GM12878 (cell line): Measurements from ENCODE around the gene GALNS. TPM values are rescaled to one million over a fixed set of nuclear protein-coding genes. Genes with fewer than 3 reads are reported as not detected.

Experiments
- ATAC-seq: fragments of 200-7000 bp; cut with Tn5 transposase; 3 replicates; pipeline ENCODE4 v1.9.1; 2020; ENCODE audit warnings: mild to moderate bottlenecking, moderate library complexity
- BruUV-seq: library from RNA; stranded (reverse); fragments of 400-500 nt; replicated peaks from 2 replicates; lab custom pipeline; 2021; lab: Mats Ljungman, UMichigan
- CTCF ChIA-PET: fragments of 300-600 bp; sonication (Branson Sonifier 250); formaldehyde crosslinking; extraction: SDS; loops from one replicate; lab custom pipeline; 2021; ENCODE audit warnings: inconsistent platforms; lab: Yijun Ruan, JAX
- POLR2A ChIA-PET: fragments of 350-600 bp; formaldehyde crosslinking; extraction: SDS; loops from one replicate; lab custom pipeline; 2021; ENCODE audit warnings: inconsistent platforms; lab: Charles Lee
- RAD21 ChIA-PET: fragments of 300-600 bp; sonication (Branson Sonifier 250); formaldehyde crosslinking; loops from one replicate; lab custom pipeline; 2023; ENCODE audit warnings: antibody characterized with exemption; ENCODE audit not compliant: unreplicated experiment; lab: Charles Lee
- SMC1A ChIA-PET: fragments of 300-600 bp; sonication (Branson Sonifier 250); formaldehyde crosslinking; loops from one replicate; lab custom pipeline; 2023; ENCODE audit not compliant: unreplicated experiment, uncharacterized antibody; lab: Charles Lee
- DNase-seq: peaks from one replicate; pipeline ENCODE4 v3.0.0-alpha.2; 2011; ENCODE audit warnings: low read depth, low spot score
- FAIRE-seq: peaks from 3 replicates; lab custom pipeline; 2011; peaks lifted over from hg19 to GRCh38; lab: Jason Lieb, UNC
- H2AFZ ChIP-seq: 2 replicates; pipeline ENCODE4 v1.6.0; 2011; ENCODE audit warnings: low read depth, low read length, control low read depth; ENCODE audit not compliant: control insufficient read depth
- H3K27ac ChIP-seq: 2 replicates; pipeline ENCODE4 v1.5.1; 2011; ENCODE audit warnings: control low read depth; ENCODE audit not compliant: control insufficient read depth, insufficient read depth
- H3K27me3 ChIP-seq, 2 experiments: replicated peaks in 1 of 2; 2 replicates each; pipeline versions ENCODE4 v1.6.0 to v1.6.1; 2011; ENCODE audit warnings: low read length in 1 of 2; ENCODE audit not compliant: control insufficient read depth in 2 of 2, insufficient read depth in 2 of 2
- H3K36me3 ChIP-seq, 2 experiments: 2 replicates each; pipeline ENCODE4 v1.5.1; 2011; ENCODE audit warnings: low read length in 1 of 2; ENCODE audit not compliant: control insufficient read depth in 2 of 2, insufficient read depth in 2 of 2
- H3K4me1 ChIP-seq: 2 replicates; pipeline ENCODE4 v1.6.1; 2011; ENCODE audit warnings: mild to moderate bottlenecking, low read length, moderate library complexity, mixed read lengths; ENCODE audit not compliant: control insufficient read depth, insufficient read depth
- H3K4me2 ChIP-seq: 2 replicates; pipeline ENCODE4 v1.6.0; 2011; ENCODE audit warnings: control low read depth; ENCODE audit not compliant: control insufficient read depth, insufficient read depth
- H3K4me3 ChIP-seq: fragments of 200-600 bp; sonication (generic); 2 replicates; pipeline ENCODE4 v1.5.1; 2016
- H3K79me2 ChIP-seq: 2 replicates; pipeline ENCODE4 v1.6.0; 2011; ENCODE audit warnings: low read length; ENCODE audit not compliant: control insufficient read depth, insufficient read depth
- H3K9ac ChIP-seq: 2 replicates; pipeline ENCODE4 v1.8.0; 2011; ENCODE audit warnings: low read length, control low read depth, mixed read lengths; ENCODE audit not compliant: control insufficient read depth, insufficient read depth
- H3K9me3 ChIP-seq: replicated peaks from 3 replicates; pipeline ENCODE4 v1.5.1; 2011; ENCODE audit warnings: mild to moderate bottlenecking, low read length; ENCODE audit not compliant: control insufficient read depth, insufficient read depth
- H4K20me1 ChIP-seq: 2 replicates; pipeline ENCODE4 v1.6.0; 2011; ENCODE audit not compliant: control insufficient read depth, insufficient read depth
- BHLHE40 ChIP-seq, 2 experiments: fragments of 450-650 bp in 1 of 2; IDR thresholded peaks; 2 replicates each; pipeline ENCODE4 v1.6.1; 2011 to 2017; ENCODE audit warnings: low read depth in 2 of 2, borderline replicate concordance in 1 of 2, improper control_type of control experiment in 1 of 2, low read length in 1 of 2, mild to moderate bottlenecking in 1 of 2
- CEBPB ChIP-seq, 2 experiments: fragments of 150-350 bp in 1 of 2; IDR thresholded peaks; 2 replicates each; pipeline ENCODE4 v1.6.1; 2012 to 2014; ENCODE audit warnings: low read depth in 2 of 2, low read length in 2 of 2, borderline replicate concordance in 1 of 2, inconsistent platforms in 1 of 2
- DPF2 ChIP-seq: fragments of 450-650 bp; IDR thresholded peaks from 2 replicates; pipeline ENCODE4 v1.6.1; 2017; ENCODE audit warnings: mild to moderate bottlenecking
- EED ChIP-seq: sonication (generic); IDR thresholded peaks from 2 replicates; pipeline ENCODE4 v1.6.1; 2016; ENCODE audit warnings: antibody characterized with exemption, low read depth
- EZH2 ChIP-seq: IDR thresholded peaks from 2 replicates; pipeline ENCODE4 v1.6.1; 2012; ENCODE audit warnings: low read depth, mild to moderate bottlenecking, control low read depth, inconsistent platforms, low read length, borderline replicate concordance; ENCODE audit not compliant: control insufficient read depth
- HDAC2 ChIP-seq: fragments of 200-600 bp; sonication (generic); IDR thresholded peaks from 2 replicates; pipeline ENCODE4 v1.6.1; 2017
- IKZF2 ChIP-seq, 2 experiments: fragments of 450-650 bp; IDR thresholded peaks; 2 replicates each; pipeline ENCODE4 v1.6.1; 2017; ENCODE audit warnings: mild to moderate bottlenecking in 2 of 2, moderate library complexity in 2 of 2
- MEF2B ChIP-seq: fragments of 450-650 bp; IDR thresholded peaks from 2 replicates; pipeline ENCODE4 v1.6.1; 2018; ENCODE audit warnings: mild to moderate bottlenecking, moderate library complexity; ENCODE audit not compliant: partially characterized antibody, poor library complexity, severe bottlenecking
- NR2C2 ChIP-seq: IDR thresholded peaks from 2 replicates; pipeline ENCODE4 v1.6.1; 2011; ENCODE audit warnings: borderline replicate concordance, low read depth; ENCODE audit not compliant: control insufficient read depth, insufficient read length
- RAD51 ChIP-seq: fragments of 450-650 bp; IDR thresholded peaks from 2 replicates; pipeline ENCODE4 v1.6.1; 2016; ENCODE audit warnings: moderate library complexity, mild to moderate bottlenecking, inconsistent platforms
- RELA ChIP-seq: fragments of 450-650 bp; IDR thresholded peaks from 2 replicates; pipeline ENCODE4 v1.8.0; 2014; ENCODE audit warnings: borderline replicate concordance; ENCODE audit not compliant: partially characterized antibody
- SUZ12 ChIP-seq: fragments of 200-600 bp; sonication (generic); IDR thresholded peaks from one replicate; pipeline ENCODE4 v1.6.1; 2018; ENCODE audit warnings: antibody characterized with exemption, mild to moderate bottlenecking; ENCODE audit not compliant: unreplicated experiment
- TAF1 ChIP-seq: IDR thresholded peaks from 2 replicates; pipeline ENCODE4 v1.6.1; 2011; ENCODE audit warnings: mild to moderate bottlenecking, low read depth, low read length, borderline replicate concordance
- TCF3 ChIP-seq: IDR thresholded peaks from 2 replicates; pipeline ENCODE4 v1.6.1; 2012; ENCODE audit warnings: low read depth, mild to moderate bottlenecking, low read length, borderline replicate concordance; ENCODE audit not compliant: insufficient read depth
- ZBED1 ChIP-seq: IDR thresholded peaks from 2 replicates; pipeline ENCODE4 v1.6.1; 2016; ENCODE audit warnings: borderline replicate concordance
- WGBS: methylation state at CpG from one replicate; pipeline ENCODE4 v1.1.6; 2016; ENCODE audit warnings: low lambda C conversion rate; ENCODE audit not compliant: insufficient replicate concordance, insufficient coverage; ENCODE audit errors: missing lambda C conversion rate; 5-methylcytosine and 5-hydroxymethylcytosine counted together
- in situ Hi-C: fragments of 300-500 bp; cut with MboI; formaldehyde crosslinking; loops from 9 replicates; pipeline ENCODE4 v1.14.3; 2018; ENCODE audit warnings: mixed read lengths
- intact Hi-C: fragments of 100-400 bp; cut with micrococcal nuclease; formaldehyde crosslinking; loops from one replicate; pipeline ENCODE4 v1.14.2; 2022; ENCODE audit not compliant: unreplicated experiment
- polyA plus RNA-seq, 11 experiments: library from polyadenylated mRNA; depleted of rRNA in 4 of 11; unstranded in 6 of 11; stranded (reverse) in 5 of 11; fragments of >200 nt; fragmentation: Nextera tagmentation in 4 of 11; fragmentation: Illumina TruSeq in 1 of 11; extraction: Ambion mirVana in 4 of 11; extraction: Trizol in 1 of 11; gene quantifications; 1 replicate in 1 of 11; 2 replicates in 10 of 11; pipeline versions ENCODE4 v1.2.1 to v1.2.3, GENCODE V29; 2011 to 2016; ENCODE audit warnings: inconsistent platforms in 2 of 11, missing spikeins in 2 of 11, low read depth in 1 of 11
- total RNA-seq, 4 experiments: library from RNA; depleted of rRNA in 3 of 4; stranded (reverse); fragments of >200 nt in 3 of 4; fragmentation: Illumina TruSeq in 1 of 4; extraction: Trizol in 1 of 4; gene quantifications; 2 replicates each; pipeline versions ENCODE4 v1.2.1 to v1.2.3, GENCODE V29; 2013 to 2021
- TF ChIP-seq, protein P1 (sequence below): fragments of 450-650 bp; IDR thresholded peaks from 2 replicates; pipeline ENCODE4 v1.6.1; 2018; ENCODE audit warnings: borderline replicate concordance, mild to moderate bottlenecking; ENCODE audit not compliant: partially characterized antibody
- TF ChIP-seq, protein P2 (sequence below): IDR thresholded peaks from 2 replicates; pipeline ENCODE4 v1.6.1; 2012; ENCODE audit warnings: low read depth, low read length, improper control_type of control experiment
- TF ChIP-seq, protein P3 (sequence below): fragments of 450-650 bp; IDR thresholded peaks from 2 replicates; pipeline ENCODE4 v1.6.1; 2014; ENCODE audit warnings: mild to moderate bottlenecking

The GALNS gene
- total and polyA plus RNA-seq, 10 of the 15 experiments (the other 5 are each of a cell fraction or from before 2014, with no cell fraction given) = 0.37 to 12.4 (median 5.3) TPM

DNA sequence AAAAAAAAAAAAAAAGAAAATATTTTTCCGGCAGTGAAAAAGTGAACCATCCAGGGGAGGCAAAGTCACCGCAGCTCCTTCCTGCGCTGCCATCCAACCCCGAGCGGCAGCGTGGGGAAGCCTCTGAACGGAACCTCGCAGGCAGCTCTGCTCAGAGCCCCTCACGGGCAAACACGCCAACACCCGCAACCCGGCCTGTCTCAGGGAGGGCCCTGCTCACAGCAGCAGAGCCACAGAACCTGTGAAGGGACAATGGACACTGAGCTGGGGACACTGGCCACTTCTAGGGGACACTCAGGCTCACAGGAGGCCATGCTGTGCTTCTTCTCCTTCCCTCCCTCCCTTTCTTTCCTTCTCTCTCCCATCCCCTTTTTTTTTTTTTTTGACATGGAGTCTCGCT is 23.7 kb downstream of the GALNS start:
- H3K27ac ChIP-seq = no peak overlapping the region
- no peaks in the 10 kb centered on the region for H3K36me3 ChIP-seq
- no peaks in the 10 kb centered on the region for H4K20me1 ChIP-seq
- H3K4me2 ChIP-seq = no peak overlapping the region
- TF ChIP-seq CEBPB (IDR thresholded peaks at IDR 0.05; ENCODE audit: borderline replicate concordance in 1 of 2, low read depth in 2 of 2, low read length in 2 of 2) = no peak
- TF ChIP-seq DPF2 = no peak
- no peak for TF ChIP-seq IKZF2 (IDR thresholded peaks at IDR 0.05)
- TF ChIP-seq MEF2B = no peak
- no peak for TF ChIP-seq RELA
- TF ChIP-seq, protein P1, sequence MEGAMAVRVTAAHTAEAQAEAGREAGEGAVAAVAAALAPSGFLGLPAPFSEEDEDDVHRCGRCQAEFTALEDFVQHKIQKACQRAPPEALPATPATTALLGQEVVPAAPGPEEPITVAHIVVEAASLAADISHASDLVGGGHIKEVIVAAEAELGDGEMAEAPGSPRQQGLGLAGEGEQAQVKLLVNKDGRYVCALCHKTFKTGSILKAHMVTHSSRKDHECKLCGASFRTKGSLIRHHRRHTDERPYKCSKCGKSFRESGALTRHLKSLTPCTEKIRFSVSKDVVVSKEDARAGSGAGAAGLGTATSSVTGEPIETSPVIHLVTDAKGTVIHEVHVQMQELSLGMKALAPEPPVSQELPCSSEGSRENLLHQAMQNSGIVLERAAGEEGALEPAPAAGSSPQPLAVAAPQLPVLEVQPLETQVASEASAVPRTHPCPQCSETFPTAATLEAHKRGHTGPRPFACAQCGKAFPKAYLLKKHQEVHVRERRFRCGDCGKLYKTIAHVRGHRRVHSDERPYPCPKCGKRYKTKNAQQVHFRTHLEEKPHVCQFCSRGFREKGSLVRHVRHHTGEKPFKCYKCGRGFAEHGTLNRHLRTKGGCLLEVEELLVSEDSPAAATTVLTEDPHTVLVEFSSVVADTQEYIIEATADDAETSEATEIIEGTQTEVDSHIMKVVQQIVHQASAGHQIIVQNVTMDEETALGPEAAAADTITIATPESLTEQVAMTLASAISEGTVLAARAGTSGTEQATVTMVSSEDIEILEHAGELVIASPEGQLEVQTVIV = no peak
- no peak for TF ChIP-seq SUZ12
- TF ChIP-seq RAD51 = no peak
- TF ChIP-seq TCF3 = no peak
- TF ChIP-seq, protein P2, sequence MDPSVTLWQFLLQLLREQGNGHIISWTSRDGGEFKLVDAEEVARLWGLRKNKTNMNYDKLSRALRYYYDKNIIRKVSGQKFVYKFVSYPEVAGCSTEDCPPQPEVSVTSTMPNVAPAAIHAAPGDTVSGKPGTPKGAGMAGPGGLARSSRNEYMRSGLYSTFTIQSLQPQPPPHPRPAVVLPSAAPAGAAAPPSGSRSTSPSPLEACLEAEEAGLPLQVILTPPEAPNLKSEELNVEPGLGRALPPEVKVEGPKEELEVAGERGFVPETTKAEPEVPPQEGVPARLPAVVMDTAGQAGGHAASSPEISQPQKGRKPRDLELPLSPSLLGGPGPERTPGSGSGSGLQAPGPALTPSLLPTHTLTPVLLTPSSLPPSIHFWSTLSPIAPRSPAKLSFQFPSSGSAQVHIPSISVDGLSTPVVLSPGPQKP = no peak
- no peak for TF ChIP-seq BHLHE40 (IDR thresholded peaks at IDR 0.05; ENCODE audit: borderline replicate concordance in 1 of 2, low read depth in 2 of 2, low read length in 1 of 2)
- TF ChIP-seq HDAC2 = no peak
- no peak for TF ChIP-seq NR2C2
- TF ChIP-seq, protein P3, sequence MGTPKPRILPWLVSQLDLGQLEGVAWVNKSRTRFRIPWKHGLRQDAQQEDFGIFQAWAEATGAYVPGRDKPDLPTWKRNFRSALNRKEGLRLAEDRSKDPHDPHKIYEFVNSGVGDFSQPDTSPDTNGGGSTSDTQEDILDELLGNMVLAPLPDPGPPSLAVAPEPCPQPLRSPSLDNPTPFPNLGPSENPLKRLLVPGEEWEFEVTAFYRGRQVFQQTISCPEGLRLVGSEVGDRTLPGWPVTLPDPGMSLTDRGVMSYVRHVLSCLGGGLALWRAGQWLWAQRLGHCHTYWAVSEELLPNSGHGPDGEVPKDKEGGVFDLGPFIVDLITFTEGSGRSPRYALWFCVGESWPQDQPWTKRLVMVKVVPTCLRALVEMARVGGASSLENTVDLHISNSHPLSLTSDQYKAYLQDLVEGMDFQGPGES = no peak
- no peak for TF ChIP-seq ZBED1
- no peak for TF ChIP-seq EED
- no peak for TF ChIP-seq EZH2
- no peak for TF ChIP-seq TAF1
- no peaks in the 10 kb centered on the region for H3K9me3 ChIP-seq
- H3K4me3 ChIP-seq = no peak overlapping the region
- H3K79me2 ChIP-seq = no peaks in the 10 kb centered on the region
- no peaks in the 10 kb centered on the region for H3K4me1 ChIP-seq
- ChIA-PET RAD21 (no interaction called here), POLR2A (no interaction called here), SMC1A (no interaction called here), CTCF (no interaction called here)
- ATAC-seq (no peak), DNase-seq (no peak), FAIRE-seq (no peak)
- BruUV-seq = no TSS peak
- H3K27me3 ChIP-seq = no peaks in the 10 kb centered on the region
- no peak overlapping the region for H3K9ac ChIP-seq
- in situ Hi-C loops = no loop called here
- no peak overlapping the region for H2AFZ ChIP-seq
- intact Hi-C loops = no loop called here
- 92% methylated on average over 12 of the region's 13 CpGs for WGBS
